ENCODE results near the gene COL12A1. TPM values are rescaled to one million over a fixed set of nuclear protein-coding genes. Genes with fewer than 3 reads are reported as not detected.

The COL12A1 gene
- total RNA-seq, 1 experiment from 2014 or later = 29.3 TPM

GRCh38 chr6:75204217-75204958, 1.5 kb downstream of the COL12A1 start:
- CTCF ChIA-PET = interaction anchor here (0.5 to 1.8 kb wide), 5 partner anchors 658 to 1465 kb away, joined by 3 to 7 read pairs (median 4); no protein-coding TSS in a partner anchor
- peaks cover 47% of the 10 kb centered on the region for H3K4me1 Mint-ChIP-seq (ENCODE audit: low read depth, unreplicated experiment)
- intact Hi-C loops (cut with micrococcal nuclease; ENCODE audit: unreplicated experiment) = loop anchor here (1.0 to 10.0 kb wide), 10 partner anchors 87 to 1234 kb away; no protein-coding TSS in a partner anchor
- peak overlapping the region; percentile 17 for H3K27ac Mint-ChIP-seq (ENCODE audit: unreplicated experiment)
- H3K9me3 Mint-ChIP-seq (ENCODE audit: low read depth, unreplicated experiment) = no peaks in the 10 kb centered on the region
- BruUV-seq (replicated peaks) = no TSS peak
- peak; percentile 80 for DNase-seq
- H3K4me3 Mint-ChIP-seq (ENCODE audit: low read depth, unreplicated experiment) = peak overlapping the region; percentile 88
- H3K36me3 Mint-ChIP-seq (ENCODE audit: insufficient read depth, unreplicated experiment) = peaks cover 29% of the 10 kb centered on the region
- H3K27me3 Mint-ChIP-seq (ENCODE audit: unreplicated experiment) = peaks cover 32% of the 10 kb centered on the region
- TF ChIP-seq CTCF (IDR thresholded peaks at IDR 0.05; ENCODE audit: unreplicated experiment) = peak; percentile 83

- DNase-seq = no peak
- Mint-ChIP-seq H3K4me3 (ENCODE audit: low read depth, unreplicated experiment) (peak overlapping the region; percentile 88), H3K27ac (ENCODE audit: unreplicated experiment) (no peak overlapping the region), H3K27me3 (ENCODE audit: unreplicated experiment) (peaks cover 30% of the 10 kb centered on the region), H3K9me3 (ENCODE audit: low read depth, unreplicated experiment) (no peaks in the 10 kb centered on the region), H3K4me1 (ENCODE audit: low read depth, unreplicated experiment) (peaks cover 40% of the 10 kb centered on the region), H3K36me3 (ENCODE audit: insufficient read depth, unreplicated experiment) (peaks cover 29% of the 10 kb centered on the region)
- CTCF ChIA-PET = interaction anchor here (1.2 to 1.8 kb wide), 2 partner anchors 1218 to 1465 kb away, joined by 4 to 7 read pairs; no protein-coding TSS in a partner anchor
- TF ChIP-seq CTCF (IDR thresholded peaks at IDR 0.05; ENCODE audit: unreplicated experiment) = no peak
- intact Hi-C loops (cut with micrococcal nuclease; ENCODE audit: unreplicated experiment) = loop anchor here (1.0 to 10.0 kb wide), 10 partner anchors 86 to 1233 kb away; no protein-coding TSS in a partner anchor
- BruUV-seq (replicated peaks) = no TSS peak
Measured at GRCh38 chr6:75203721-75204120, 2.1 kb downstream of the COL12A1 start.

- H3K27me3 Mint-ChIP-seq (ENCODE audit: unreplicated experiment) = peaks cover 20% of the 10 kb centered on the region
- intact Hi-C loops (cut with micrococcal nuclease; ENCODE audit: unreplicated experiment) = loop anchor here (5.0 to 10.0 kb wide), 6 partner anchors 85 to 948 kb away; no protein-coding TSS in a partner anchor
- no TSS peak for BruUV-seq (replicated peaks)
- H3K4me1 Mint-ChIP-seq (ENCODE audit: low read depth, unreplicated experiment) = peaks cover 36% of the 10 kb centered on the region
- CTCF ChIA-PET = interaction anchor here (0.7 to 2.2 kb wide), 3 partner anchors 268 to 1111 kb away, joined by 3 to 7 read pairs (median 4); no protein-coding TSS in a partner anchor
- no peaks in the 10 kb centered on the region for H3K9me3 Mint-ChIP-seq (ENCODE audit: low read depth, unreplicated experiment)
- peak overlapping the region; percentile 9 for H3K27ac Mint-ChIP-seq (ENCODE audit: unreplicated experiment)
- DNase-seq = no peak
- peak overlapping the region; percentile 83 for H3K4me3 Mint-ChIP-seq (ENCODE audit: low read depth, unreplicated experiment)
- peaks cover 29% of the 10 kb centered on the region for H3K36me3 Mint-ChIP-seq (ENCODE audit: insufficient read depth, unreplicated experiment)
- no peak for TF ChIP-seq CTCF (IDR thresholded peaks at IDR 0.05; ENCODE audit: unreplicated experiment)
Measured at GRCh38 chr6:75202676-75203131, 3.1 kb downstream of the COL12A1 start.

- Mint-ChIP-seq H3K9me3 (ENCODE audit: low read depth, unreplicated experiment) (no peaks in the 10 kb centered on the region), H3K36me3 (ENCODE audit: insufficient read depth, unreplicated experiment) (peaks cover 29% of the 10 kb centered on the region), H3K27ac (ENCODE audit: unreplicated experiment) (peak overlapping the region; percentile 9), H3K4me1 (ENCODE audit: low read depth, unreplicated experiment) (peaks cover 36% of the 10 kb centered on the region), H3K27me3 (ENCODE audit: unreplicated experiment) (peaks cover 14% of the 10 kb centered on the region), H3K4me3 (ENCODE audit: low read depth, unreplicated experiment) (peak overlapping the region; percentile 83)
- no TSS peak for BruUV-seq (replicated peaks)
- peak; percentile 68 for DNase-seq
- intact Hi-C loops (cut with micrococcal nuclease; ENCODE audit: unreplicated experiment) = loop anchor here (5.0 to 10.0 kb wide), 6 partner anchors 85 to 947 kb away; no protein-coding TSS in a partner anchor
- CTCF ChIA-PET = interaction anchor here (0.6 to 2.2 kb wide), 4 partner anchors 267 to 1110 kb away, joined by 3 to 7 read pairs (median 4); no protein-coding TSS in a partner anchor
- no peak for TF ChIP-seq CTCF (IDR thresholded peaks at IDR 0.05; ENCODE audit: unreplicated experiment)
Measured at GRCh38 chr6:75201901-75202672, 3.8 kb downstream of the COL12A1 start.

All from Calu3 (cell line).